Anterior cingulate cortex (tissue), 58 donors: ENCODE results near the gene ZFYVE26.
"Not testable (repeated sequence)": the region's sequence is repeated elsewhere in the genome, so short reads cannot be mapped to it uniquely, and the experiment has no call there.

Experiments
- DNase-seq, 58 donors: peaks; one replicate each; lab custom pipeline; 2025; lab: John Stamatoyannopoulos, UW

Gene ZFYVE26

DNA sequence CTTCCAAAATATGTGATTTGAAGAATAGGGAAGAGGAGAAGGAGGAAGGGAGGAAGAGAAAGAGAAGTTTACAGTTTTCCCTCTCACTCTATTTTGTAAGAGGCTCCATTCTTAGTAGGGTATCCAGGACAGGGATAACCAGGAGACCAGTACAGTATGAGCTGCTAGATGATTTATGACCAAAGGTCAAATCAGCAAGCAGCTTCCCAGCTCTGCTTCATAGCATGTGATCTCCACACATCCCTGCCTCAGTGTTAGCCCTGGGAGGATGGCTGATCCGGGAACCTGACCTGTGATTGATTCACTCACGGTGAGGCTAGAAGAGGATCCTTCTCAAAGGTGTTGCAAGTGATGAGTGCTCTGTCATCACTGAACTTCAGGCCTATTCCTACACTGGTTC is 98.1 kb downstream of the ZFYVE26 start:
- DNase-seq, result no peak

GRCh38 chr14:67717048-67717447 is 99.3 kb downstream of the ZFYVE26 start:
- DNase-seq, result no peak

GRCh38 chr14:67710209-67710608 is 106.2 kb downstream of the ZFYVE26 start:
- no peak for DNase-seq

GRCh38 chr14:67709796-67710195 is 106.6 kb downstream of the ZFYVE26 start:
- not testable (repeated sequence) for DNase-seq

- DNase-seq, result not testable (repeated sequence)
These were observed 107.0 kb downstream of the ZFYVE26 start for GRCh38 chr14:67709346-67709745.

DNA sequence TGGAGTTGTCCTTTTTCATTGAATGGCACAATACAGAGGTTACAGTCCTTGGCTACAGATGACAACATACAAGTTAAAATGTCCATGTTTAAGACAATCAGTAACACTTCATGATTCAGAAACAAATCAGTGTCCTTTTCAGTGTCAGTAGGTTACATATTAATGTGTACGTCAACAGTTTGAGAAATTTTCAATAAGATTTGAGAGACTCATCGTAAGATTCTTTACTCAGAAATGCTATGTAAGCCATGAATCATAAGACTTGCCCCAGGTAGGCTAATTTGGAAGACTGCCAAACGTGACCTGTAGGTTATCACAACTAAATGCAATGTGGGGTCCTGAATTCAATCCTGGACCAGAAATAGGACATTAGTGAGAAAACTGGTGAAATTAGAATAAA is 111.2 kb downstream of the ZFYVE26 start:
- no peak for DNase-seq

DNA sequence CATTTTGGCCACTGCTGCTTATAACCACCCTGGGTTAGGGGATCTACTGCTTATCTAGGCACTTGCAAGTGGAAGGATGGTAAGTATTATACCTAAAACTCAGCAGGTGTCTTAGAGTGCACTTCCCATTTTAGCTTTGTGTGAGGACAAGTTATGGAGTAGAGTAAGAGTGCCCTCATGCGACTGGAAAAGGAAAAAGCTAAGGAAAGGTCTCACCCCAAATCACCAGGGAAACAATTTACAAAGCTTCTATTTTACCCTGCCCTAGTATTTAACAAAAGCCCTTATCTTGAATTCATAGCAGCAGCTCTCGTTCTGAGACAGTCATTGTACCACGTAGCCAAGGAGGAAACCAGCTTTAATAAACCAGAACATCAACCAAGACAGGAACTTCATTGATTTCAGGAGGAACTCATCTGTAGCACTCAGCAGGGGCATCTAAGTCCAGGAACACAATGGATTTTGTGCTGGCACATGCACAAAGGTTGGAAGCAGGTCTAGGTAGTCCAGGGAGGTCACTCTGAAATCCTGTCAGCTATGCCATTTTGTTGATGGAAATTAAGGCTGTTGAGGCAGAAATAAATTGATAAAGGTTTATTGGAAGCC is 111.8 kb downstream of the ZFYVE26 start:
- DNase-seq, result peak in 27 of 58 donors; percentile 2 to 85 (median 15)

DNA sequence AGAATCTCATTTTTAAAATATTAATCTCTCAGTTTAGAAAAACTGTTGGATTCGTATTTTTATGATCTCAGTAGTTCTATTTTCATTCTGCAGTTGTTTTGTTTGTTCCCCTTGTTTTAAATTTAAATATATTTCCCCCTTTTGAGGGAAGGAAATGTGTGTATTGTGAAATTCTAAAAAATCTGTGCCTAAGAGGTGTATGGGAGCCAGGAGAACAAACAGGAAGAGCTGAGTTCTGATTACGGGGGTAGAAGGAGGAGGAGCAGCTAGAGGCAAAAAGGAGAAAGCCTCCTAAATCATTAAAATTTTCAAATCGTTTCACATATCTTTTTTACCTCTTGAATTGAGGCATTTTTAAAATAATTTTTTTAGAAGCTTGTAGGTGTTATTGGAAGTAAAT is 112.4 kb downstream of the ZFYVE26 start:
- no peak for DNase-seq

DNA sequence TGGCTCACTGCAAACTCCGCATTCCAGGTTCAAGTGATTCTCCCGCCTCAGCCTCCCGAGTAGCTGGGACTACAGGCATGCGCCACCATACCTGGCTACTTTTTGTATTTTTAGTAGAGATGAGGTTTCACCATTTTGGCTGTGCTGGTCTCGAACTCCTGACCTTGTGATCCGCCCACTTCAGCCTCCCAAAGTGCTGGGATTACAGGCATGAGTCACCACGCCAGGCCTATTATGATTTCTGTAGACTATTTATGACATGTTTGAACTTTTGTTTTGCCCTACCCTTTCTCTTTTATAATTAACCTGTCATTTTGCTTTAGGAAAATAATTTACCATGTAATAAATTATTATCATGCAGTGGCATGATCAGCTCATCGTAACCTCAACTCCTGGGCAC is 114.9 kb downstream of the ZFYVE26 start, which contains the start of gene RDH12:
RDH12 (plus strand) TSS at position 395 of the 400 bp plus-strand sequence. CDS start 20,757 bp downstream, outside the sequence.
- not testable (repeated sequence) for DNase-seq

GRCh38 chr14:67698179-67698578 is 118.2 kb downstream of the ZFYVE26 start:
- no peak for DNase-seq

- no peak for DNase-seq
These were observed 119.4 kb downstream of the ZFYVE26 start for GRCh38 chr14:67697006-67697405.
